Activated naive CD8-positive, alpha-beta T cell treated with anti-CD3 and anti-CD28 coated beads, Interleukin-2, amount 50 U/mL, for 24 hours (primary cell): ENCODE data around the gene PPP1R26.
A peak's percentile ranks its signal among the peaks of the same experiment; 100 is the strongest.
"Not testable (repeated sequence)": the region's sequence is repeated elsewhere in the genome, so short reads cannot be mapped to it uniquely, and the experiment has no call there.

Experiments
- ATAC-seq: fragments of 150-1000 bp; cut with Tn5 transposase; one replicate; pipeline ENCODE4 v1.10.0; 2021
- DNase-seq: peaks from one replicate; pipeline ENCODE4 v3.0.0; 2021
- H3K27ac Mint-ChIP-seq: one replicate; pipeline ENCODE4 v1.8.0; 2021; ENCODE audit warnings: mild to moderate bottlenecking, mixed read lengths
- H3K27me3 Mint-ChIP-seq: one replicate; pipeline ENCODE4 v1.8.0; 2021; ENCODE audit warnings: mixed read lengths
- H3K36me3 Mint-ChIP-seq: one replicate; pipeline ENCODE4 v1.8.0; 2021; ENCODE audit warnings: low read depth, mixed read lengths
- H3K4me1 Mint-ChIP-seq: one replicate; pipeline ENCODE4 v1.8.0; 2021; ENCODE audit warnings: mixed read lengths
- H3K4me3 Mint-ChIP-seq: one replicate; pipeline ENCODE4 v1.8.0; 2021; ENCODE audit warnings: mild to moderate bottlenecking, moderate library complexity, mixed read lengths
- H3K9me3 Mint-ChIP-seq: one replicate; pipeline ENCODE4 v1.8.0; 2021; ENCODE audit warnings: mixed read lengths

PPP1R26 gene

DNA sequence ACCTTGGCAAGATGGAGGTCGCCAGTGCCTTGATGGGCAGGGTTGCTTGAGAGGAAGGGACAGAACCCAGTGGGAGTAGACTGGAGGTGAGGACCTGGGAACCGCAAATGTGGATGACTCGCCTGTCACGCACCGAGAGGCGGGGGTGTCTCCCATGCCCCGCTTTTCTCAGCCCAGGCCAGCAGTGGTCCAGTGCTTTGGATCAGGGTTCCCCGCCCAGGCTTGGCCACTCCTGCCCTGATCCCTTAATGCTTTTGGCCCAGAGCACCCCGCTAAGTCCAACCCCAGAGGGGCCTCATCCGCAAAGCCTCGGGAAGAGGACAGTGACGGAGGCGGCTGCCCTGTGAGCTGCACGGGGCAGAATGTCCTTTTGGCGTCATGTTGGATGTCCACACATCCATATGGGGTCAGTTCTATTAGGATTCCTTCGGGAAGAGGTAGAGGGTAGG, 23.3 kb downstream of the PPP1R26 start:
- ATAC-seq (no peak), DNase-seq (no peak)
- Mint-ChIP-seq H3K36me3 (peaks cover 16% of the 10 kb centered on the region), H3K9me3 (no peaks in the 10 kb centered on the region), H3K4me1 (peaks cover 22% of the 10 kb centered on the region), H3K4me3 (no peak overlapping the region), H3K27me3 (no peaks in the 10 kb centered on the region), H3K27ac (no peak overlapping the region)

DNA sequence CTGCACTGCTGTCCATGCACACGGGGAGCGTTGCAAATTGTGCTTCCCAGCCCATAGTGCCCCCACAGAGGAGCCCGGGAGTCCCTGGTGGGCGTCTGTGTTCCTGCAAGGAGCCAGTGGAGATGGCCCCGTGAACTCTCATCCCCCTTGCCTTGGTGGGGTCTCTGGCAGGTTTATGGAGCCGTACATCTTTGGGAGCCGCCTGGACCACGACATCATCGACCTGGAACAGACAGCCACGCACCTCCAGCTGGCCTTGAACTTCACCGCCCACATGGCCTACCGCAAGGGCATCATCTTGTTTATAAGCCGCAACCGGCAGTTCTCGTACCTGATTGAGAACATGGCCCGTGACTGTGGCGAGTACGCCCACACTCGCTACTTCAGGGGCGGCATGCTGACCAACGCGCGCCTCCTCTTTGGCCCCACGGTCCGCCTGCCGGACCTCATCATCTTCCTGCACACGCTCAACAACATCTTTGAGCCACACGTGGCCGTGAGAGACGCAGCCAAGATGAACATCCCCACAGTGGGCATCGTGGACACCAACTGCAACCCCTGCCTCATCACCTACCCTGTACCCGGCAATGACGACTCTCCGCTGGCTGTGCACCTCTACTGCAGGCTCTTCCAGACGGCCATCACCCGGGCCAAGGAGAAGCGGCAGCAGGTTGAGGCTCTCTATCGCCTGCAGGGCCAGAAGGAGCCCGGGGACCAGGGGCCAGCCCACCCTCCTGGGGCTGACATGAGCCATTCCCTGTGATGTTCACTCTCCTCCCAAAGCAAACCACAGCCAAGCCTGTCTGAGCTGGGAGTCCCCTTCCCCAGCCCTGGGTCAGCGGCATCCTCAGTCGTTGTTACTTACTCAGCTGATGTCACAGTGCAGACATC, 24.0 kb downstream of the PPP1R26 start:
- no peak for ATAC-seq
- Mint-ChIP-seq H3K36me3 (peaks cover 16% of the 10 kb centered on the region), H3K27ac (no peak overlapping the region), H3K4me3 (no peak overlapping the region), H3K9me3 (peaks cover under 1% of the 10 kb centered on the region), H3K4me1 (peaks cover 22% of the 10 kb centered on the region), H3K27me3 (no peaks in the 10 kb centered on the region)
- DNase-seq, result no peak

DNA sequence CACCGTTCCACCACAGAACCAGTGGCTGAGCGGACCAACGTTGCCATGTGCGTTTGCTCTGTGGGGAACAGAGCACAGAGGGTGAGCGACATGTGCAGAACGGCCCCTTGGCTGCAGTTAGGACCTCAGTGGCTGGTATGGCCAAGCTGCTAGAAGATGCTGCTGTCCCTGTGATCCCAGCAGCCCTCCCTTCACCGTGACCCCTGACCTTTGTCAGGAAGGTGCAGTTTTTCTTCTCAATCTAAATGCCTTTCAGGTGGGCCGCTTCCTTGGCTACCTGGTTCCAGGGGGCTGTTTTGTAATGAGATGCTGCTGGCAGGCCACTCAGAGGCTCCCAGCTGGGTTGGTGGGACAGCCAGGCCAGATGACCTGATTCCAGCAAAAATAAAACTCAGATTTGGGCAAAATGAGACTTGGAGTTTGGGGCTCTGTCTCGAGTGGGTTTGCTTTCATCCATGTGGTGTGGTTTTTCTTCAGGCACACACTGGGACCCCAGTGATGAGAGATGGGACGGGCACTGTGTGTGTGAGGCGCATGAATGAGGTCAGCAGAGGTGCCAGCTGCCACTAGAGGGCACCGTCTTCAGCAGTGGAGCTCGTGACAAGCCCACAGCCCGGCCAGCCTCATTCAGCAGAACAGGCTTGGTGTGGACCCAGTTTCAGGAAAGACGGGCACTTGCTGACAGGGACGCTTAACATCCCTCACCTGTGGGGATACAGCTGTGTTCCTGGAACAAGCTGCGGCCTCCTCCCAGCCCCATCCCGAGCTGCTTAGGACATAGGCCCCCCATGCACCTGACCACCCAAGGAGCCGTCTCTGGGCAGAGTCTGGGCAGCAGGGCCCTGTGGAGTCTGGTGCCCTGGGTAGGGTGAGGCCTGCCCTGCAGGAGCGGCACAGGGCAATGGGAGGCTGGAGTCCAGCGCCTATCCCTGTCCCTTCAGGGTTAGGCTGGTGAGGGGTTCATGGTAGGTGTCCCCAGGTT, 25.0 kb downstream of the PPP1R26 start:
- ATAC-seq, result peak; percentile 39
- Mint-ChIP-seq H3K4me3 (no peak overlapping the region), H3K4me1 (peaks cover 20% of the 10 kb centered on the region)

DNA sequence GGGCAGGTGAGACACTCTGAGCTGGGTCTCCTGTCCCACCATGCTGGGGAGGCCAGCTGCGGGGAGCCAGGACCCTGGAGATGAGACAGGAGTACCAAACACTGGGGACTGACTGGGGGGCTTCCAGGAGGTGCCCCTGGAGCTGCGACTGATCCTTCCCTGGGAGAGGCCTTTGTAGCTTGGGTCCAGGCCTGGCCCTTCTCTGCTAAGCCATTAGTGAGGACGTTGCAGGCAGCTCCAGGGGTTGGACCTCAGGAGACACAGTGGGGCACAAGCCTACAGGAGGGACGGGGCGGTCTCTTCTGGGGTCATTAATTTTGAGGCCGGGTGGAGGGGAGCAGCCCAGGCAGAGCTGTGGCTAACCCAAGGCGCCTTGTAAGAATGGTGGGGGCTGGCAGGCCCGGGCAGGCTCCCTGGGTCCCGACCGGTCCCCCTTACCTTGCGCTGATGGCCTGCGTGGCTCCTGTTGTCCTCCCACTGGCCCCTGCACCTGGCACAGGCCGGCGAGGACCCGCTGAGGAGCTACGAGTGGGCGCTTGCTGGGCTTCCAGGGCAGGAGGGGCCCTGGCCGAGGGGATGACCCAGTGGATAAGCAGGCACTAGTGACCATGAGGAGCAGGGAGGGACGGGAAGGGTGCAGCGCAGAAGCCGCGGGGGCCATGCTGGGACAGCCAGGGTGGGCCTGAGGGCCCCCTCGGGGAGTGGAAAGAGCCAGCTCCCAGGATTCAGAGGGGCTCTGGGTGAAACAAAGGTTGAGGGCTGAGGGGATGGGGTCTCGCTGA, 26.0 kb downstream of the PPP1R26 start:
- Mint-ChIP-seq H3K36me3 (peaks cover 17% of the 10 kb centered on the region), H3K27me3 (peaks cover 2% of the 10 kb centered on the region), H3K4me3 (no peak overlapping the region), H3K27ac (no peak overlapping the region), H3K9me3 (peaks cover 11% of the 10 kb centered on the region), H3K4me1 (peaks cover 20% of the 10 kb centered on the region)
- ATAC-seq, result no peak
- no peak for DNase-seq

More for the DNA sequence above, 25.0 kb downstream of the PPP1R26 start:
- peaks cover 10% of the 10 kb centered on the region for H3K9me3 Mint-ChIP-seq
- H3K27ac Mint-ChIP-seq, result no peak overlapping the region
- peaks cover 2% of the 10 kb centered on the region for H3K27me3 Mint-ChIP-seq
- H3K36me3 Mint-ChIP-seq, result peaks cover 17% of the 10 kb centered on the region
- peak; percentile 68 for DNase-seq

DNA sequence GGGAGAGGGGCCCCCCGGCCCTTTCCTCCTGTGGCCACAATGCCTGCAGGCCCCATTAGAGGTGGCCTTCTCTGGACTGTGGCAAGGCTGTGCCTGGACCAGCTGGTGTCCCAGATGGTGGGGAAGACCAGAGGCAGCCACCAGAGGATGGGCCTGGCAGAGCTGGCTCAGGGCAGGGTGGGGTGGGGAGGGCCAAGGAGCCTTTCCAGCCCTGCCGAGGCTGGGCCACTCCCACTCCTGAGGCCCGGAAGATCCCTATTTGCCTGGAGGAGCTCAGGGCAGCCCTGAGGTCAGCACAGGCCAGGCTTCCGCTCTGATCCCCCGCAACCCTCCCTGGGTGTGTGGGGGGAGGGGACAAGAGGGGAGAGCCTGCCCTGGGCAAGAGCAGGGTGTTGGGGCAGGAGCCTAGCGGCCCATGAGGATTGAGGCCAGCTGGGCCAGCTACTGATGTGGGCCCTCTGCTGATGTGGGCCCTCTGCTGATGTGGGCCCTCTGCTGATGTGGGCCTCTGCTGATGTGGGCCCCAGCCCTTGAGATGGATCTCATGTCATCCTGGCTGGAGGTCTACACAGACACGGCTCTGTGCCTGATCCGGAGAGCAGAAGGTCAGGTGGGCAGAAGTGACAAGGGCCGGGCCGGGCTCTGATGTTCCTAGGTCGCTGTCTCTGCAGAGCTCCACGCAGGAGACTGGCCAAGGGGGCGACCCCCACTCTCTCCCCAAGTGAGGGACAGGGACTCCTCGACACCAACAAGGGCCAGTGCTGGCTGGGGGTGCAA, 26.9 kb downstream of the PPP1R26 start:
- DNase-seq, result no peak
- Mint-ChIP-seq H3K4me3 (no peak overlapping the region), H3K36me3 (peaks cover 17% of the 10 kb centered on the region), H3K27me3 (peaks cover 2% of the 10 kb centered on the region), H3K4me1 (peaks cover 23% of the 10 kb centered on the region), H3K9me3 (peaks cover 11% of the 10 kb centered on the region), H3K27ac (no peak overlapping the region)
- no peak for ATAC-seq

DNA sequence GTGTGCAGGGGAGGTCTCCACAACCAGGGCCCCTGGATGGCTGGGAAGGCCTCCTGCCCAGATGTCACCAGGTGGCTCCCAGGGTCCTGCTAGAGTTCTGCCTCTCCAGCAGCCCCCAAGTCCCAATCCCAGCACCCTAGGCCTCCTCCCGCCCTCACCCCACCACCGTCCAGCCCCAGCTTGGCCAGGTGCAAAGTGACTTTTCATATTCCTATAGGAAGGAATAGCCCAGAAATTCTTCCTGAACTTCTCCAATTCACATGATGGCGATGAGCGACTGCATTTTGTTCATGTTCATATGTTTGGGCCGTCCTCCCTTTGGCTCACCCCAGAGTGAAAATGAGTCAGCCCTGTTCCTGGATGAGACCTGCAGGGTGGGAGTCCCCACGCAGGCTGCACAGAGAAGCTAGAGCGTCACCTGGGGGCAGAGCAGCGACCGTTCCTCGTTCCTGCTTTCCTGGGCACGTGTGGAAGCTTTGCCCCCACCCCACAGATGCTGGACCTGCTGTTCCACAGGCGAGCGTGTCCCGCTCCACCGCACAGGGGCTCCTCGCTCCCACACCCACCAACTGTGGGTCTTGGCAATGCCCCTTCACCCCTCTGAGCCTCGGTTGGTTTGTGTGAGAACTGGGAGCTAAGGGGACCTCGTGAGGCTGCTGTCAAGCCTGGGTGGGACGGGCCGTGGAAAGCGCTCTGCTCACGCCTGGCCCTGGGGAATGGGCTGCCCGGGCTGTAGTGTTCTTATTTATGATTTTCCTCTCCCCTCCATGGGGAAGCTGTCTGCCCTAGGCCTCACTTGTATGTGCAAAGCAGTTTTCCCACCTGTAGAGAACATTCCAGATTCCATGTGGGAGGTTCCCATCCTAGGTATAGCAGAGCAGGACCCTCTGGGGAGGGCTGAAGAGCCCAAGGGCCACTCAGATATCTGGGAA, 27.8 kb downstream of the PPP1R26 start:
- no peak overlapping the region for H3K4me3 Mint-ChIP-seq
- DNase-seq, result no peak
- H3K36me3 Mint-ChIP-seq, result peaks cover 15% of the 10 kb centered on the region
- peaks cover 4% of the 10 kb centered on the region for H3K27me3 Mint-ChIP-seq
- no peak overlapping the region for H3K27ac Mint-ChIP-seq
- peaks cover 18% of the 10 kb centered on the region for H3K4me1 Mint-ChIP-seq
- peaks cover 11% of the 10 kb centered on the region for H3K9me3 Mint-ChIP-seq
- ATAC-seq, result no peak

DNA sequence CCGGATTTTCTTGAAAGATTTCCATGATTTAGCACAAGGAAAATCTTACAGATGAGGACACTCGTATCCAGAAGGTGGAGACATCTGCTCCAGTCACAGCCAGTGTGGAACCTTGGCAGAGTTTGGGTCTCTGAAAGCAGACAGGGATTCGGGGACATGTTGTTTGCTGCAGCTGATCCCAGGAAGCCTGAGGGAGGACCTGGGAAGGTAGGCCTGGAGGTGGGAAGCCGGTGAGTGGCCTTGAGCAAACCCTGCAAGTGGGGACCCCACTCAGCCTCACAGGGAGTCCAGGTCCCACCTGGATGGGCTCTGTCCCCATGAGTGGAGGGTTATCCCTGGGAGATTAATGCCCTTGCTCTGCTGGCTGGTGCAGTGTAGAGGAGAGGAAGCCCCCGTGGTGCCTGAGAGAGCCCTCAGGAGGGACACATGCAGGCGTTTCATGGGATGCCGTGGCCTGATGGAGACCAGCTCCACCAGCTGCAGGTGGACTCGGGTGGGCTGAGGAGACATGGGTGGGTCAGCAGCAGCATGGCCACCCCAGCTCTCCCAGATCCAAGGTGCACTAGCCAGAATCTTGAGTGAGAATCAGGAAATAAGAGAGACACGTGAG, 28.7 kb downstream of the PPP1R26 start:
- peaks cover 11% of the 10 kb centered on the region for H3K9me3 Mint-ChIP-seq
- ATAC-seq (no peak), DNase-seq (no peak)
- peaks cover 12% of the 10 kb centered on the region for H3K36me3 Mint-ChIP-seq
- peaks cover 9% of the 10 kb centered on the region for H3K27me3 Mint-ChIP-seq
- H3K27ac Mint-ChIP-seq, result no peak overlapping the region
- no peak overlapping the region for H3K4me3 Mint-ChIP-seq
- peaks cover 9% of the 10 kb centered on the region for H3K4me1 Mint-ChIP-seq

DNA sequence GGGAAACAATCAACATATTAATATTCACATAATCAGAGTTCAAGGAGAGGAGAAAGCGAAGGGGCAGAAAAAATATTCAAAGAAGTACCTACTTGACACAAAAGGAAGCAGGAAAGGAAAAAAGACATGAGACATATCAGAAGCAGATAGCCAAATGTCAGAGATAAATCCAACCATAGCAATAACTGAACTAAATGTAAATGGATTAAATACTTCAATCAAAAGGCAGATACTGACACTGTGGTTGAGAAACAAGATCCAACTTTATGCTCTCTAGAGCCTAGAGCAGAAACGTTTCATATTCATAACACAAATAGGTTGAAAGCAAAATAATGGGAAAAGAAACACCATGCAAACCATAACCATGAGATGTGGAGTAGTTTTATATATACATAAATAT, 29.9 kb downstream of the PPP1R26 start:
- Mint-ChIP-seq H3K27ac (no peak overlapping the region), H3K9me3 (peaks cover 11% of the 10 kb centered on the region), H3K4me1 (peaks cover 7% of the 10 kb centered on the region), H3K27me3 (peaks cover 9% of the 10 kb centered on the region), H3K36me3 (peaks cover 7% of the 10 kb centered on the region), H3K4me3 (no peak overlapping the region)
- no peak for DNase-seq
- no peak for ATAC-seq

DNA sequence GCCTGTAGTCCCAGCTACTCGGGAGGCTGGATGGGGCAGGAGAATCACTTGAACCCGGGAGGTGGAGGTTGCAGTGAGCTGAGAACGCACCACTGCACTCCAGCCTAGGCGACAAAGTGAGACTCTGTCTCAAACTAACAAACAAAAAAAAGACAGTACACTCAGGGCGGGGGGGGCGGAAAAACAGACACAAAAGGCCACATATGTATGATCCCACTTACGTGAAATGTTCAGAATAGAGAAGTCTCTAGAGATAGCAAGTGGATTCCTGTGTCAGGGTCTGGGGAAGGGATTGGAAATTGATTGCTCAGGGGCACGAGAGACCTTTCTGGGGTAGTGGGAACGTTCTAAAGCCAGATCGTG, 32.6 kb downstream of the PPP1R26 start:
- Mint-ChIP-seq H3K36me3 (peaks cover 2% of the 10 kb centered on the region), H3K27ac (no peak overlapping the region), H3K27me3 (peaks cover 9% of the 10 kb centered on the region), H3K4me1 (peaks cover 10% of the 10 kb centered on the region), H3K4me3 (no peak overlapping the region), H3K9me3 (peaks cover 11% of the 10 kb centered on the region)
- ATAC-seq (no peak), DNase-seq (no peak)

DNA sequence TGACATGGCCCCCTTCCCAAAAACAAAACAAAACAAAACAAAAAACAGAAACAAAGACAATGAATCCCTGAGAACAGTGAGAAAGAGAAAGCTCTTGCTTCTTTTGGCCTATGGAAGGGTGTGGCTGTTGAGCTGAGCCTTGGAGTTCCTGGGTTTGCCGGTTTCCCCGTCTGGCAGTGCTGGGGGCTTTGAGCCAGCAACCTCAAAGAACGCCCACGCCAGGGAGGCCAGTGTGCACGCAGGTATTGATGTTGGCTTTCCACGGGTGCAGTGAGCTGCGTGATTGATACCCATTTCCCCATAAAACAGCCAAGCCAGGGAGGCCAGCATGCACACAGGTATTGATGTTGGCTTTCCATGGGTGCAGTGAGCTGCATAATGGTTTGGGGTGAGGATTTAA, 33.3 kb downstream of the PPP1R26 start:
- Mint-ChIP-seq H3K4me3 (no peak overlapping the region), H3K27ac (no peak overlapping the region), H3K9me3 (peaks cover 11% of the 10 kb centered on the region)

DNA sequence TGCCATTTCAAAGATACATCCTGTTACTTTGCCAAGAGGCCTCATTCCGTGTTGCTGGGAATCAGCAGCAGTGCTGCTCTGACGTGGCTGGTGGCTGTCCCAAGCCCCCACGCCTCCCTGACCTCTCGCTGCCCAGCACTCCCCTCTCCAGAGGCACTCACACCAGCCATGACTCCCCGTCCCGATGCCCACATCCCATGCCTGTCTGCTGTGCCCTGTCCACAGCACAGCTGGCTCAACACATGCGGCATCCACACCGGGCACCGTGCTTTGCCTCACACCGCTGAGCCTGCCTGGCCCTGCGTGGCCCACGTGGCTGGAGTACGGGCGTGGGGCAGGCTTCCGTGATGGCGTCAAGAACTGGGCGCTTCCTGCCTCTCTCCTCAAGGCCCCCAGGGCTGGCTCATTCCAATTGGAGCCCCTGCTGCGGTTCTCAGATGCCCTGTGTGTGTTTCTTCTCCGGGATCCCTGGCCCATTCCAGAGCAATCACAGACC, 33.8 kb downstream of the PPP1R26 start:
- peaks cover 16% of the 10 kb centered on the region for H3K27me3 Mint-ChIP-seq
- DNase-seq, result no peak

More for the DNA sequence above, 33.3 kb downstream of the PPP1R26 start:
- peaks cover 12% of the 10 kb centered on the region for H3K27me3 Mint-ChIP-seq
- DNase-seq (no peak), ATAC-seq (no peak)
- peaks cover 10% of the 10 kb centered on the region for H3K4me1 Mint-ChIP-seq
- H3K36me3 Mint-ChIP-seq, result peaks cover 2% of the 10 kb centered on the region

DNA sequence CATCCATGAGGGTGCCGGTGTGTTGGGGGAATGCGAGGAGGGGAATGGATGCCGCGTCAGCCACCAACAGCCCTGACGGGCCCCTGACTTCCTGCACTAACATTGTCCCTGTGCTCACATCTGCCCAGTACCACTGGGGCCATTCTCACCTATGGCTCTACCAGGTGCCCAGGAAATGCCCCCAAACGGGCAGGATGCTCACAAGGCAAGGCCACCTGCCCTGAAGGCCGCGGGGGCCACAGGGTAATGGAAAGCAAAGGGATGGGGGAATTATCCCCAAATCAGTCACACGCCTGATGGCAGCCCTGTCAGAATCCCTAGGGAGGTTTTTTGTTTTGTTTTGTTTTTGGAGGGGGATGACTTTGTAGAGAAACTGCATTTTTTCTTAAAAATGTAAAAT, 34.3 kb downstream of the PPP1R26 start:
- Mint-ChIP-seq H3K4me1 (peaks cover 10% of the 10 kb centered on the region), H3K27me3 (peaks cover 18% of the 10 kb centered on the region)
- not testable (repeated sequence) for H3K27ac Mint-ChIP-seq, ATAC-seq, DNase-seq, H3K9me3 Mint-ChIP-seq, H3K36me3 Mint-ChIP-seq, H3K4me3 Mint-ChIP-seq

More for the DNA sequence above, 33.8 kb downstream of the PPP1R26 start:
- ATAC-seq, result no peak
- Mint-ChIP-seq H3K4me3 (no peak overlapping the region), H3K4me1 (peaks cover 10% of the 10 kb centered on the region), H3K27ac (no peak overlapping the region), H3K9me3 (peaks cover 11% of the 10 kb centered on the region), H3K36me3 (peaks cover 2% of the 10 kb centered on the region)
